Ascending aorta (tissue), 2 donors: ENCODE results near the gene CCDC122. TPM values are rescaled to one million over a fixed set of nuclear protein-coding genes. Genes with fewer than 3 reads are reported as not detected.

Experiments
- DNase-seq, 2 donors: peaks; one replicate each; pipeline ENCODE4 v3.0.0-alpha.2; 2019; ENCODE audit warnings: low spot score in 2 of 2
- H3K27ac ChIP-seq, 2 donors: fragments of 200-600 bp; sonication (generic); one replicate each; pipeline ENCODE4 v1.5.1; 2016 to 2017; ENCODE audit warnings: mild to moderate bottlenecking in 1 of 2
- H3K27me3 ChIP-seq: fragments of 200-600 bp; sonication (generic); one replicate; pipeline ENCODE4 v1.5.1; 2017
- H3K36me3 ChIP-seq, 2 donors: fragments of 200-600 bp; sonication (generic); one replicate each; pipeline ENCODE4 v1.5.1; 2016
- H3K4me1 ChIP-seq, 2 donors: fragments of 200-600 bp; sonication (generic); one replicate each; pipeline ENCODE4 v1.5.1; 2016 to 2017; ENCODE audit warnings: mild to moderate bottlenecking in 1 of 2
- H3K4me3 ChIP-seq, 2 donors: fragments of 200-600 bp; sonication (generic); one replicate each; pipeline ENCODE4 v1.5.1; 2016 to 2017; ENCODE audit warnings: mild to moderate bottlenecking in 1 of 2
- H3K9me3 ChIP-seq, 2 donors: fragments of 200-600 bp; sonication (generic); one replicate each; pipeline ENCODE4 v1.5.1; 2016
- CTCF ChIP-seq, 3 experiments: fragments of 200-600 bp in 2 of 3; fragments of 450-650 bp in 1 of 3; sonication (generic) in 2 of 3; IDR thresholded peaks; one replicate each; pipeline ENCODE4 v1.5.1; 2016 to 2019; ENCODE audit warnings: antibody characterized with exemption in 3 of 3, mild to moderate bottlenecking in 1 of 3, moderate library complexity in 1 of 3
- intact Hi-C: fragments of 100-400 bp; cut with DNase I; formaldehyde crosslinking; loops from one replicate; pipeline ENCODE4 v1.15.1; 2023
- total RNA-seq: library from RNA; depleted of rRNA; stranded (reverse); fragments of >200 nt; gene quantifications from one replicate; pipeline ENCODE4 v1.1.0, GENCODE V29; 2016

The CCDC122 gene
- total RNA-seq, 1 donor from 2014 or later: 0.64 TPM

GRCh38 chr13:43880926-43881325 lies 1.4 kb upstream of the CCDC122 start:
- no peak for DNase-seq
- Histone ChIP-seq H3K36me3 (no peaks in the 10 kb centered on the region), H3K27ac (no peak overlapping the region), H3K4me3 (no peak overlapping the region), H3K9me3 (no peaks in the 10 kb centered on the region), H3K4me1 (peaks cover 0 to 9% of the 10 kb centered on the region in 2 donors), H3K27me3 (no peaks in the 10 kb centered on the region)
- intact Hi-C loops: no loop called here
- no peak for TF ChIP-seq CTCF (IDR thresholded peaks at IDR 0.05)

GRCh38 chr13:43880214-43880855 lies 795 bp upstream of the CCDC122 start:
- H3K27me3 ChIP-seq: no peaks in the 10 kb centered on the region
- no peak for DNase-seq
- peak overlapping the region; percentile 93 to 96 for H3K27ac ChIP-seq
- H3K4me3 ChIP-seq: peak overlapping the region; percentile 87 to 93
- TF ChIP-seq CTCF (IDR thresholded peaks at IDR 0.05): no peak
- peaks cover 0 to 9% of the 10 kb centered on the region in 2 donors for H3K4me1 ChIP-seq
- no peaks in the 10 kb centered on the region for H3K9me3 ChIP-seq
- intact Hi-C loops: no loop called here
- no peaks in the 10 kb centered on the region for H3K36me3 ChIP-seq

GRCh38 chr13:43879755-43880181 lies 228 bp upstream of the CCDC122 start, which contains the start of gene LACC1:
Gene LACC1 (plus strand): TSS chr13:43879904. CDS start chr13:43880986, 1,082 bp downstream.
- no peak for TF ChIP-seq CTCF (IDR thresholded peaks at IDR 0.05)
- intact Hi-C loops: loop anchor here (10.0 kb wide), 1 partner anchor 1285 kb away; no protein-coding TSS in a partner anchor
- H3K36me3 ChIP-seq: no peaks in the 10 kb centered on the region
- no peaks in the 10 kb centered on the region for H3K9me3 ChIP-seq
- H3K27ac ChIP-seq: peak within 1 kb of the TSS; percentile 93 to 96
- DNase-seq: peak in 1 of 2 donors; percentile 73
- peak within 1 kb of the TSS; percentile 87 to 93 for H3K4me3 ChIP-seq
- no peaks in the 10 kb centered on the region for H3K27me3 ChIP-seq
- H3K4me1 ChIP-seq: peaks cover 0 to 9% of the 10 kb centered on the region in 2 donors

- TF ChIP-seq CTCF (IDR thresholded peaks at IDR 0.05): no peak
- no peak for DNase-seq
- no peak overlapping the region for H3K27ac ChIP-seq
- H3K4me3 ChIP-seq: no peak overlapping the region
- H3K27me3 ChIP-seq: no peaks in the 10 kb centered on the region
- no peaks in the 10 kb centered on the region for H3K9me3 ChIP-seq
- H3K4me1 ChIP-seq: peaks cover 0 to 9% of the 10 kb centered on the region in 2 donors
- no peaks in the 10 kb centered on the region for H3K36me3 ChIP-seq
- intact Hi-C loops: loop anchor here (10.0 kb wide), 1 partner anchor 1283 kb away; no protein-coding TSS in a partner anchor
Observed at GRCh38 chr13:43877766-43878165, 1.8 kb downstream of the CCDC122 start.

- peaks cover 0 to 9% of the 10 kb centered on the region in 2 donors for H3K4me1 ChIP-seq
- H3K27me3 ChIP-seq: no peaks in the 10 kb centered on the region
- intact Hi-C loops: loop anchor here (10.0 kb wide), 1 partner anchor 1283 kb away; no protein-coding TSS in a partner anchor
- no peaks in the 10 kb centered on the region for H3K36me3 ChIP-seq
- no peak overlapping the region for H3K27ac ChIP-seq
- TF ChIP-seq CTCF (IDR thresholded peaks at IDR 0.05): peak in 1 of 3 experiments; percentile 9
- no peak for DNase-seq
- H3K4me3 ChIP-seq: no peak overlapping the region
- H3K9me3 ChIP-seq: no peaks in the 10 kb centered on the region
Observed at GRCh38 chr13:43877326-43877725, 2.2 kb downstream of the CCDC122 start.
